K562 (cell line): Measurements from ENCODE around the gene CBX2. TPM values are rescaled to one million over a fixed set of nuclear protein-coding genes. Genes with fewer than 3 reads are reported as not detected.

ENCODE experiments used
- ATAC-seq: fragments of 200-7000 bp; cut with Tn5 transposase; 3 replicates; pipeline ENCODE4 v1.9.1; 2020; ENCODE audit warnings: moderate library complexity
- BruUV-seq: library from RNA; stranded (reverse); fragments of 400-500 nt; replicated peaks from 2 replicates; lab custom pipeline; 2021; lab: Mats Ljungman, UMichigan
- CTCF ChIA-PET: fragments of 300-600 bp; formaldehyde crosslinking; extraction: SDS; loops from one replicate; lab custom pipeline; 2021; ENCODE audit warnings: low intra/inter-chr PET ratio; lab: Yijun Ruan, JAX
- POLR2A ChIA-PET: fragments of 300-600, 350-650 bp; sonication (Branson Sonifier 250); formaldehyde crosslinking; extraction: SDS; loops from one replicate; lab custom pipeline; 2021; ENCODE audit warnings: antibody characterized with exemption, inconsistent platforms; lab: Yijun Ruan, JAX
- DNase-seq, 4 experiments: peaks; one replicate each; pipeline versions ENCODE4 v3.0.0 to v3.0.0-alpha.2; 2011 to 2018; ENCODE audit warnings: low spot score in 3 of 4, mixed read lengths in 3 of 4; ENCODE audit errors: extremely low read depth in 1 of 4
- FAIRE-seq: peaks from 2 replicates; lab custom pipeline; 2011; peaks lifted over from hg19 to GRCh38; lab: Jason Lieb, UNC
- H2AFZ ChIP-seq: 2 replicates; pipeline ENCODE4 v1.6.0; 2011; ENCODE audit warnings: low read depth, low read length, control low read depth, inconsistent platforms
- H3K27ac ChIP-seq: fragments of 200-600 bp; 3 replicates; pipeline ENCODE4 v1.8.0; 2011; ENCODE audit warnings: low read depth, mild to moderate bottlenecking, control low read depth, inconsistent platforms, low read length, moderate library complexity, mixed read lengths; ENCODE audit errors: extremely low read depth
- H3K27me3 ChIP-seq, 2 experiments: fragments of 300-600 bp in 1 of 2; 2 replicates in 1 of 2; 3 replicates in 1 of 2; pipeline versions ENCODE4 v1.6.0 to v1.8.0; 2011; ENCODE audit warnings: inconsistent platforms in 2 of 2, low read length in 2 of 2, mild to moderate bottlenecking in 1 of 2, mixed read lengths in 1 of 2, moderate library complexity in 1 of 2; ENCODE audit not compliant: control insufficient read depth in 2 of 2, insufficient read depth in 2 of 2
- H3K36me3 ChIP-seq: fragments of 300-600 bp; 3 replicates; pipeline ENCODE4 v1.8.0; 2011; ENCODE audit warnings: mild to moderate bottlenecking, low read length, inconsistent platforms; ENCODE audit not compliant: control insufficient read depth, insufficient read depth
- H3K4me1 ChIP-seq, 2 experiments: fragments of 200-600 bp in 1 of 2; replicated peaks in 1 of 2; 2 replicates in 1 of 2; 3 replicates in 1 of 2; pipeline versions ENCODE4 v1.5.1 to v1.8.0; 2011; ENCODE audit warnings: inconsistent platforms in 2 of 2, low read length in 2 of 2, mild to moderate bottlenecking in 1 of 2, mixed read lengths in 1 of 2, moderate library complexity in 1 of 2; ENCODE audit not compliant: control insufficient read depth in 2 of 2, insufficient read depth in 2 of 2
- H3K4me2 ChIP-seq: 2 replicates; pipeline ENCODE4 v1.6.1; 2011; ENCODE audit warnings: low read length, control low read depth, inconsistent platforms, mixed read lengths; ENCODE audit not compliant: insufficient read depth
- H3K4me3 ChIP-seq: fragments of 200-600 bp; sonication (generic), shearing (Covaris generic); 2 replicates; pipeline ENCODE4 v1.5.1; 2016; ENCODE audit warnings: control low read depth, inconsistent platforms
- H3K79me2 ChIP-seq: fragments of 200-600 bp; 3 replicates; pipeline ENCODE4 v1.8.0; 2011; ENCODE audit warnings: low read length, inconsistent platforms; ENCODE audit not compliant: control insufficient read depth, insufficient read depth
- H3K9ac ChIP-seq, 2 experiments: 2 replicates each; pipeline versions ENCODE4 v1.6.0 to v1.6.1; 2011; ENCODE audit warnings: low read depth in 2 of 2, low read length in 2 of 2, control low read depth in 1 of 2, inconsistent platforms in 1 of 2, mild to moderate bottlenecking in 1 of 2, mixed read lengths in 1 of 2; ENCODE audit not compliant: insufficient read depth in 1 of 2
- H3K9me1 ChIP-seq: one replicate; pipeline ENCODE4 v1.6.0; 2011; ENCODE audit warnings: inconsistent platforms, mild to moderate bottlenecking, low read length, moderate library complexity; ENCODE audit not compliant: control insufficient read depth, insufficient read depth
- H3K9me3 ChIP-seq: replicated peaks from 2 replicates; pipeline ENCODE4 v1.5.1; 2011; ENCODE audit warnings: low read depth, low read length, inconsistent platforms; ENCODE audit not compliant: control insufficient read depth, insufficient read depth
- H4K20me1 ChIP-seq: replicated peaks from 2 replicates; pipeline ENCODE4 v1.6.1; 2011; ENCODE audit warnings: low read length, inconsistent platforms, mixed read lengths; ENCODE audit not compliant: control insufficient read depth, insufficient read depth
- ADNP ChIP-seq: fragments of 200-800 bp; sonication (Bioruptor generic); IDR thresholded peaks from 2 replicates; pipeline ENCODE4 v1.6.1; 2016; ENCODE audit warnings: missing genetic modification characterization, missing compliant biosample characterization
- BACH1 ChIP-seq: fragments of 200-800 bp; sonication (Bioruptor generic); IDR thresholded peaks from 2 replicates; pipeline ENCODE4 v1.6.1; 2016; ENCODE audit warnings: missing genetic modification characterization, missing compliant biosample characterization
- CBFA2T3 ChIP-seq: fragments of 450-650 bp; IDR thresholded peaks from 2 replicates; pipeline ENCODE4 v1.6.1; 2017
- CEBPB ChIP-seq: fragments of 450-650 bp; IDR thresholded peaks from 2 replicates; pipeline ENCODE4 v1.6.1; 2016; ENCODE audit warnings: missing genetic modification characterization, missing compliant biosample characterization
- EWSR1 ChIP-seq: fragments of 450-650 bp; IDR thresholded peaks from 2 replicates; pipeline ENCODE4 v1.6.1; 2018; ENCODE audit warnings: borderline replicate concordance, mild to moderate bottlenecking, low read depth, moderate library complexity; ENCODE audit not compliant: partially characterized antibody
- KAT8 ChIP-seq: fragments of 450-650 bp; IDR thresholded peaks from 2 replicates; pipeline ENCODE4 v1.6.1; 2016; ENCODE audit warnings: low read depth, mild to moderate bottlenecking
- MBD2 ChIP-seq: sonication (generic); IDR thresholded peaks from 2 replicates; pipeline ENCODE4 v1.6.1; 2016; ENCODE audit warnings: low read depth, borderline replicate concordance
- SMARCC2 ChIP-seq: fragments of 450-650 bp; IDR thresholded peaks from 2 replicates; pipeline ENCODE4 v1.6.1; 2017; ENCODE audit warnings: antibody characterized with exemption, moderate library complexity, mild to moderate bottlenecking, low read depth
- SP1 ChIP-seq: sonication (generic); formaldehyde crosslinking; IDR thresholded peaks from 2 replicates; pipeline ENCODE4 v1.8.1; 2022; ENCODE audit warnings: mild to moderate bottlenecking, missing genetic modification reagents
- THRAP3 ChIP-seq: fragments of 450-650 bp; IDR thresholded peaks from 2 replicates; pipeline ENCODE4 v1.6.1; 2016; ENCODE audit warnings: mild to moderate bottlenecking, inconsistent platforms, borderline replicate concordance
- ZNF282 ChIP-seq: sonication (generic); formaldehyde crosslinking; IDR thresholded peaks from 2 replicates; pipeline ENCODE4 v1.8.1; 2023; ENCODE audit warnings: missing genetic modification reagents
- ZNF695 ChIP-seq: fragments of 450-650 bp; formaldehyde crosslinking; IDR thresholded peaks from 2 replicates; pipeline ENCODE4 v1.4.0; 2020; ENCODE audit warnings: mild to moderate bottlenecking, moderate library complexity
- WGBS: fragments of 100-300 bp; shearing (Covaris generic); methylation state at CpG from one replicate; pipeline ENCODE4 v1.1.6; 2016; ENCODE audit warnings: low coverage, mixed read lengths; ENCODE audit not compliant: insufficient coverage; ENCODE audit errors: missing lambda C conversion rate; 5-methylcytosine and 5-hydroxymethylcytosine counted together
- in situ Hi-C: fragments of 300-500 bp; cut with MboI; formaldehyde crosslinking; loops from 4 replicates; pipeline ENCODE4 v1.15.0; 2018; ENCODE audit warnings: inconsistent platforms, mixed read lengths
- intact Hi-C: fragments of 100-400 bp; cut with micrococcal nuclease; formaldehyde crosslinking; loops from 2 replicates; pipeline ENCODE4 v1.14.2; 2022
- polyA plus RNA-seq, 8 experiments: library from polyadenylated mRNA; depleted of rRNA in 4 of 8; stranded (reverse) in 5 of 8; unstranded in 3 of 8; fragments of >200 nt; fragmentation: Nextera tagmentation in 2 of 8; fragmentation: Illumina TruSeq in 1 of 8; extraction: Ambion mirVana in 2 of 8; extraction: Trizol in 1 of 8; gene quantifications; 2 replicates each; pipeline versions ENCODE4 v1.2.1 to v1.2.3, GENCODE V29; 2011 to 2014; ENCODE audit warnings: inconsistent platforms in 1 of 8, missing spikeins in 1 of 8
- total RNA-seq, 7 experiments: library from RNA; depleted of rRNA in 6 of 7; stranded (reverse); fragments of >200 nt in 6 of 7; fragmentation: Illumina TruSeq in 2 of 7; extraction: Trizol in 2 of 7; gene quantifications; 2 replicates each; pipeline versions ENCODE4 v1.2.1 to v1.2.3, GENCODE V29; 2011 to 2021; ENCODE audit warnings: low replicate concordance in 1 of 7
- TF ChIP-seq, protein P1 (sequence below): fragments of 450-650 bp; formaldehyde crosslinking; IDR thresholded peaks from 2 replicates; pipeline ENCODE4 v1.4.0; 2022; ENCODE audit warnings: missing genetic modification characterization
- TF ChIP-seq, protein P2 (sequence below): sonication (generic); formaldehyde crosslinking; IDR thresholded peaks from 2 replicates; pipeline ENCODE4 v1.5.0; 2020; ENCODE audit warnings: missing genetic modification reagents
- TF ChIP-seq, protein P3 (sequence below): sonication (generic); IDR thresholded peaks from 2 replicates; pipeline ENCODE4 v1.6.1; 2016
- TF ChIP-seq, protein P4 (sequence below): IDR thresholded peaks from 3 replicates; pipeline ENCODE4 v1.6.1; 2011; ENCODE audit warnings: borderline replicate concordance, mild to moderate bottlenecking, moderate library complexity; ENCODE audit not compliant: insufficient read length; ENCODE audit errors: extremely low read depth

Gene CBX2
- total and polyA plus RNA-seq, 9 of the 15 experiments (the other 6 are each of a cell fraction or from before 2014, with no cell fraction given), result 0.66 to 26.9 (median 13.9) TPM

DNA sequence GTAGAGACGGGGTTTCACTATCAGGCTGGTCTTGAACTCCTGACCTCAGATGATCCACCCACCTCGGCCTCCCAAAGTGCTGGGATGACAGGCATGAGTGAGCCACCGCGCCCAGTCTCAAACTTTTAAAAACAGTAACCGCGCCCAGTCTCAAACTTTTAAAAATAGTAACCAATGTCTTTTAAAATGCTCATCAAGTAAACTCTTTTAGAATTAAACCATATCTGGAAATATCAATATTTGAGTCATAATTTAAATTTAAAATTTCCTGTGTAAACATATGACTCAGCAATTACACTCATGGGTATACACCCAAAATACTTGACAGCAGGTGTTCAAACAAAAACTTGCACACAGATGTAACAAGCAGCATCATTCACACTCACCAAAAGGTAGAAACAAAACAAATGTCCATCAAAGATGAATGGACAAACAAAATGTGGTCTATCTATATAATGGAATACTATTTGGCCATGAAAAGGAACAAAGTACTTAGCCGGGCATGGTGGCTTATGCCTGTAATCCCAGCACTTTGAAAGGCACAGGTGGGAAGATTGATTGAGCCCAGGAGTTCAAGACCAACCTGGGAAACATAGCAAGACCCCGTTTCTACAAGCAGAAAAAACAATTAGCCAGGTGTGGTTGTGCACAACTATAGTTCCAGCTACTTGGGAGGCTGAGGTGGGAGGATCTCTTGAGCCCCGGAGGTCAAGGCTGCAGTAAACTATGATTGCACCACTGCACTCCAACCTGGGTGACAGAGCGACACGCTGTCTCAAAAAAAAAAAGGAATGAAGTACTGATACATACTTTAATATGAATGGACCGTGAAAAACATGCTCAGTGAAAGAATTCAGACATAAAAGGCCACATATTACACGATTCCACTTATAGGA lies 27.1 kb upstream of the CBX2 start:
- FAIRE-seq, result peak; percentile 51
- no peaks in the 10 kb centered on the region for H3K79me2 ChIP-seq
- H3K27ac ChIP-seq, result no peak overlapping the region
- H3K4me2 ChIP-seq, result no peak overlapping the region
- ATAC-seq, result 0 out of 3 replicates have a peak, but pooled peaks have one; percentile 14
- no TSS peak for BruUV-seq
- H4K20me1 ChIP-seq, result no peaks in the 10 kb centered on the region
- CTCF ChIA-PET, result no interaction called here
- peaks cover 18 to 20% of the 10 kb centered on the region in 2 experiments for H3K4me1 ChIP-seq
- H3K36me3 ChIP-seq, result no peaks in the 10 kb centered on the region
- H2AFZ ChIP-seq, result 0 out of 2 replicates have a peak overlapping the region, but pooled peaks have one; percentile 17
- 31% methylated on average over 13 of the region's 13 CpGs for WGBS
- DNase-seq, result no peak
- POLR2A ChIA-PET, result interaction anchor here (1.5 kb wide), 1 partner anchor 26 kb away, joined by 3 read pairs; no protein-coding TSS in a partner anchor
- H3K9me1 ChIP-seq, result no peaks in the 10 kb centered on the region
- H3K27me3 ChIP-seq, result no peaks in the 10 kb centered on the region; a peak in 1 of 5 replicates
- no peak overlapping the region for H3K4me3 ChIP-seq
- H3K9ac ChIP-seq, result no peak overlapping the region
- H3K9me3 ChIP-seq, result no peaks in the 10 kb centered on the region
- in situ Hi-C loops, result no loop called here
- intact Hi-C loops, result no loop called here
- TF ChIP-seq ADNP (tag) (peak; percentile 40; the same call in 1 of the 2 replicates), EWSR1 (no peak), ZNF695 (CRISPR knock-in tag) (no peak), BACH1 (tag) (peak; percentile 80; the same call in 1 of the 2 replicates), ZNF282 (CRISPR knock-in tag) (no peak), SP1 (CRISPR knock-in tag) (no peak), KAT8 (no peak), THRAP3 (no peak), MBD2 (no peak), CEBPB (tag) (no peak), SMARCC2 (0 out of 2 replicates have a peak, but pooled peaks have one; percentile 19), CBFA2T3 (peak; percentile 43)
- TF ChIP-seq, protein P1, sequence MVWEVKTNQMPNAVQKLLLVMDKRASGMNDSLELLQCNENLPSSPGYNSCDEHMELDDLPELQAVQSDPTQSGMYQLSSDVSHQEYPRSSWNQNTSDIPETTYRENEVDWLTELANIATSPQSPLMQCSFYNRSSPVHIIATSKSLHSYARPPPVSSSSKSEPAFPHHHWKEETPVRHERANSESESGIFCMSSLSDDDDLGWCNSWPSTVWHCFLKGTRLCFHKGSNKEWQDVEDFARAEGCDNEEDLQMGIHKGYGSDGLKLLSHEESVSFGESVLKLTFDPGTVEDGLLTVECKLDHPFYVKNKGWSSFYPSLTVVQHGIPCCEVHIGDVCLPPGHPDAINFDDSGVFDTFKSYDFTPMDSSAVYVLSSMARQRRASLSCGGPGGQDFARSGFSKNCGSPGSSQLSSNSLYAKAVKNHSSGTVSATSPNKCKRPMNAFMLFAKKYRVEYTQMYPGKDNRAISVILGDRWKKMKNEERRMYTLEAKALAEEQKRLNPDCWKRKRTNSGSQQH (CRISPR knock-in tag), result no peak
- TF ChIP-seq, protein P2, sequence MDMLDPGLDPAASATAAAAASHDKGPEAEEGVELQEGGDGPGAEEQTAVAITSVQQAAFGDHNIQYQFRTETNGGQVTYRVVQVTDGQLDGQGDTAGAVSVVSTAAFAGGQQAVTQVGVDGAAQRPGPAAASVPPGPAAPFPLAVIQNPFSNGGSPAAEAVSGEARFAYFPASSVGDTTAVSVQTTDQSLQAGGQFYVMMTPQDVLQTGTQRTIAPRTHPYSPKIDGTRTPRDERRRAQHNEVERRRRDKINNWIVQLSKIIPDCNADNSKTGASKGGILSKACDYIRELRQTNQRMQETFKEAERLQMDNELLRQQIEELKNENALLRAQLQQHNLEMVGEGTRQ, result no peak
- TF ChIP-seq, protein P3, sequence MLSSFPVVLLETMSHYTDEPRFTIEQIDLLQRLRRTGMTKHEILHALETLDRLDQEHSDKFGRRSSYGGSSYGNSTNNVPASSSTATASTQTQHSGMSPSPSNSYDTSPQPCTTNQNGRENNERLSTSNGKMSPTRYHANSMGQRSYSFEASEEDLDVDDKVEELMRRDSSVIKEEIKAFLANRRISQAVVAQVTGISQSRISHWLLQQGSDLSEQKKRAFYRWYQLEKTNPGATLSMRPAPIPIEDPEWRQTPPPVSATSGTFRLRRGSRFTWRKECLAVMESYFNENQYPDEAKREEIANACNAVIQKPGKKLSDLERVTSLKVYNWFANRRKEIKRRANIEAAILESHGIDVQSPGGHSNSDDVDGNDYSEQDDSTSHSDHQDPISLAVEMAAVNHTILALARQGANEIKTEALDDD, result no peak
- TF ChIP-seq, protein P4, sequence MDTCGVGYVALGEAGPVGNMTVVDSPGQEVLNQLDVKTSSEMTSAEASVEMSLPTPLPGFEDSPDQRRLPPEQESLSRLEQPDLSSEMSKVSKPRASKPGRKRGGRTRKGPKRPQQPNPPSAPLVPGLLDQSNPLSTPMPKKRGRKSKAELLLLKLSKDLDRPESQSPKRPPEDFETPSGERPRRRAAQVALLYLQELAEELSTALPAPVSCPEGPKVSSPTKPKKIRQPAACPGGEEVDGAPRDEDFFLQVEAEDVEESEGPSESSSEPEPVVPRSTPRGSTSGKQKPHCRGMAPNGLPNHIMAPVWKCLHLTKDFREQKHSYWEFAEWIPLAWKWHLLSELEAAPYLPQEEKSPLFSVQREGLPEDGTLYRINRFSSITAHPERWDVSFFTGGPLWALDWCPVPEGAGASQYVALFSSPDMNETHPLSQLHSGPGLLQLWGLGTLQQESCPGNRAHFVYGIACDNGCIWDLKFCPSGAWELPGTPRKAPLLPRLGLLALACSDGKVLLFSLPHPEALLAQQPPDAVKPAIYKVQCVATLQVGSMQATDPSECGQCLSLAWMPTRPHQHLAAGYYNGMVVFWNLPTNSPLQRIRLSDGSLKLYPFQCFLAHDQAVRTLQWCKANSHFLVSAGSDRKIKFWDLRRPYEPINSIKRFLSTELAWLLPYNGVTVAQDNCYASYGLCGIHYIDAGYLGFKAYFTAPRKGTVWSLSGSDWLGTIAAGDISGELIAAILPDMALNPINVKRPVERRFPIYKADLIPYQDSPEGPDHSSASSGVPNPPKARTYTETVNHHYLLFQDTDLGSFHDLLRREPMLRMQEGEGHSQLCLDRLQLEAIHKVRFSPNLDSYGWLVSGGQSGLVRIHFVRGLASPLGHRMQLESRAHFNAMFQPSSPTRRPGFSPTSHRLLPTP, result no peak
